ENCODE data around the gene TRPM1.
"Not testable (repeated sequence)": the region's sequence is repeated elsewhere in the genome, so short reads cannot be mapped to it uniquely, and the experiment has no call there.

TRPM1 gene

DNA sequence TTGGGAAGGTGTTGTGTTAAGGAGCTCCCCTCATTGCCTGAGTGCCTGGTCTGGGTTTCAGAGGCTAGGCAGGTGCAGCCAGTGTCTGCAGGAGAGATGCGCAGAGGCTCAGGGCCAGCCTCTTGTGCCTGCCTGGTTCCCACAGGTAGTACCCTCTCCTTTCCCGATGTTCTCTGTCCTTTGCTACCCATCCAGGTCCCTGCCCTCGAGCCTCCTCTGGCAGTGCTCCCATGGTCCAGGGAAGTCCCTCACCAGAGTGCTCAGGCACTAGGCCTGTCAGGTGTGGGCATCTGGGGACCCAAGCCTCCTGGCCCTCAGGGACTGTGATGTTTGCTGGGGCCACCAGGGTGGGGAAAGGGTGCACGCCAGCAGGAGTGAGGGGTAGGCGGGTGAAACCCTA, 5.0 kb downstream of the TRPM1 start:
- no peak for DNase-seq
- no peaks in the 10 kb centered on the region for H3K36me3 ChIP-seq
- H3K27me3 ChIP-seq (ENCODE audit: insufficient read depth, low read depth, severe bottlenecking) = no peaks in the 10 kb centered on the region
- H3K27ac ChIP-seq = no peak overlapping the region
- TF ChIP-seq CTCF (IDR thresholded peaks at IDR 0.05; ENCODE audit: low read depth, low read length) = no peak
- no peak overlapping the region for H3K4me3 ChIP-seq (ENCODE audit: low read depth, low read length)
- H3K9me3 ChIP-seq (ENCODE audit: severe bottlenecking) = no peaks in the 10 kb centered on the region

GRCh38 chr15:31091481-31091880, 10.0 kb downstream of the TRPM1 start:
- H3K36me3 ChIP-seq = no peaks in the 10 kb centered on the region
- DNase-seq = no peak
- TF ChIP-seq CTCF (IDR thresholded peaks at IDR 0.05; ENCODE audit: low read depth, low read length) = no peak
- no peaks in the 10 kb centered on the region for H3K9me3 ChIP-seq (ENCODE audit: severe bottlenecking)
- no peak overlapping the region for H3K4me3 ChIP-seq (ENCODE audit: low read depth, low read length)
- H3K27me3 ChIP-seq (ENCODE audit: insufficient read depth, low read depth, severe bottlenecking) = no peaks in the 10 kb centered on the region
- no peak overlapping the region for H3K27ac ChIP-seq

DNA sequence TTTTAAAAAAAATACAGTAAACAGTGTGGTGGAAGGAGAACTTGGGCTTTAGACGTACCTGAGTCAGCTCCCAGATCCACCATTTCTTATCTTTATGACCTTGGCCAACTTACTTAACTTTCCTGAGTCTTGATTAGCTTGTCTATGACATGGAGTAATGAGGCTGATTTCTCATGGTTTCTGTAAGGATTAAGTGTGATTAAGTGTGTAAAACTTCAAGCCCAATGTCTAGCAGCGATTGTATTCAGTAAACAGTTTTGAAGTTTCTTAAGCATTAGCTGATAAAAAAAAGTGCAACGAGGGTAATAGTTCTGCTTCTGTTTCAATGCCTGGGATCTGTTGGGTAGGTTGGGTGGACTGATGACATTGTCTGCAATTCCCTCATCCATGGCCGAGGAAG, 10.8 kb downstream of the TRPM1 start:
- TF ChIP-seq CTCF (IDR thresholded peaks at IDR 0.05; ENCODE audit: low read depth, low read length) = no peak

GRCh38 chr15:31089368-31090047, 12.0 kb downstream of the TRPM1 start:
- Histone ChIP-seq H3K27ac (no peak overlapping the region), H3K9me3 (ENCODE audit: severe bottlenecking) (no peaks in the 10 kb centered on the region), H3K4me3 (ENCODE audit: low read depth, low read length) (no peak overlapping the region), H3K36me3 (no peaks in the 10 kb centered on the region), H3K27me3 (ENCODE audit: insufficient read depth, low read depth, severe bottlenecking) (no peaks in the 10 kb centered on the region)
- no peak for TF ChIP-seq CTCF (IDR thresholded peaks at IDR 0.05; ENCODE audit: low read depth, low read length)
- no peak for DNase-seq

More for the DNA sequence above, 10.8 kb downstream of the TRPM1 start:
- DNase-seq = no peak
- Histone ChIP-seq H3K27ac (no peak overlapping the region), H3K36me3 (no peaks in the 10 kb centered on the region), H3K9me3 (ENCODE audit: severe bottlenecking) (no peaks in the 10 kb centered on the region), H3K4me3 (ENCODE audit: low read depth, low read length) (no peak overlapping the region), H3K27me3 (ENCODE audit: insufficient read depth, low read depth, severe bottlenecking) (no peaks in the 10 kb centered on the region)

- TF ChIP-seq CTCF (IDR thresholded peaks at IDR 0.05; ENCODE audit: low read depth, low read length) = no peak
- no peaks in the 10 kb centered on the region for H3K27me3 ChIP-seq (ENCODE audit: insufficient read depth, low read depth, severe bottlenecking)
- no peaks in the 10 kb centered on the region for H3K36me3 ChIP-seq
- no peak overlapping the region for H3K4me3 ChIP-seq (ENCODE audit: low read depth, low read length)
- no peak for DNase-seq
- H3K9me3 ChIP-seq (ENCODE audit: severe bottlenecking) = no peaks in the 10 kb centered on the region
- no peak overlapping the region for H3K27ac ChIP-seq
Observed at GRCh38 chr15:31088672-31089367, 12.7 kb downstream of the TRPM1 start.

DNA sequence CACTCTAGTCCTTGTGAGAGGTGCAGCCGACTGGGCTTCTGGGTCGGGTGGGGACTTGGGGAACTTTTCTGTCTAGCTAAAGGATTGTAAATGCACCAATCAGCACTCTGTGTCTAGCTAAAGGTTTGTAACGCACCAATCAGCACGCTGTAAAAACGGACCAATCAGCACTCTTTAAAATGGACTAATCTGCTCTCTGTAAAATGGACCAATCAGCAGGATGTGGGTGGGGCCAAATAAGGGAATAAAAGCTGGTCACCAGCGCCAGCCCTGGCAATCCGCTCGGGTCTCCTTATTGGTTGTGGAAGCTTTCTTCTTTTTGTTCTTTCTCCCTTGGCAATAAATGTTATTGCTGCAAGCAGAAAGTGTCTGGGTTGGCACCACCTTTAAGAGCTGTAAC, 13.5 kb downstream of the TRPM1 start:
- not testable (repeated sequence) for H3K36me3 ChIP-seq; DNase-seq; H3K9me3 ChIP-seq (ENCODE audit: severe bottlenecking); H3K4me3 ChIP-seq (ENCODE audit: low read depth, low read length); H3K27me3 ChIP-seq (ENCODE audit: insufficient read depth, low read depth, severe bottlenecking); H3K27ac ChIP-seq

Data from WERI-Rb-1 (cell line).